ENCODE measurements around the gene TM4SF1.

DNA sequence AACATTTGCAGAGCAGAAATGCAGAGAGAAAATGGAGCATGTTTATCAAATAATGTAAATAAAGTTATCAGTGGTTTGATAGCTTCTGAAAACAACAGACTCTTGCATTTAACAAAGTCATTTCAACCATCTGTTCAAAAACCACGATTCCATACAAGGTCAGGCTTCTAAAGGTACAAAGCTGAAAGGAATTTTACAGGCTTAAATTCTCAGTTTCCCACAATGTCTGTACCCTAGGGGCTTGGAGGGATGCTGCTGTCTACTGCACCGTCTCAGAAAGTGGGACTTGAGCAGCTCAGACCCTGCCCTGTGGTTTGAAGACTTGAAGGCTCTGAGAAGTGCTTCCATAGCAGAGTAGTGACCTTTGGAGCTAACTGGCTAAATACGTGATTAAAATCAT is 30.4 kb upstream of the TM4SF1 start:
- TF ChIP-seq, protein P1, sequence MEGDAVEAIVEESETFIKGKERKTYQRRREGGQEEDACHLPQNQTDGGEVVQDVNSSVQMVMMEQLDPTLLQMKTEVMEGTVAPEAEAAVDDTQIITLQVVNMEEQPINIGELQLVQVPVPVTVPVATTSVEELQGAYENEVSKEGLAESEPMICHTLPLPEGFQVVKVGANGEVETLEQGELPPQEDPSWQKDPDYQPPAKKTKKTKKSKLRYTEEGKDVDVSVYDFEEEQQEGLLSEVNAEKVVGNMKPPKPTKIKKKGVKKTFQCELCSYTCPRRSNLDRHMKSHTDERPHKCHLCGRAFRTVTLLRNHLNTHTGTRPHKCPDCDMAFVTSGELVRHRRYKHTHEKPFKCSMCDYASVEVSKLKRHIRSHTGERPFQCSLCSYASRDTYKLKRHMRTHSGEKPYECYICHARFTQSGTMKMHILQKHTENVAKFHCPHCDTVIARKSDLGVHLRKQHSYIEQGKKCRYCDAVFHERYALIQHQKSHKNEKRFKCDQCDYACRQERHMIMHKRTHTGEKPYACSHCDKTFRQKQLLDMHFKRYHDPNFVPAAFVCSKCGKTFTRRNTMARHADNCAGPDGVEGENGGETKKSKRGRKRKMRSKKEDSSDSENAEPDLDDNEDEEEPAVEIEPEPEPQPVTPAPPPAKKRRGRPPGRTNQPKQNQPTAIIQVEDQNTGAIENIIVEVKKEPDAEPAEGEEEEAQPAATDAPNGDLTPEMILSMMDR (IDR thresholded peaks at IDR 0.05), result no peak
- peak in 2 of 3 donors; percentile 39 to 41 for TF ChIP-seq POLR2AphosphoS5 (IDR thresholded peaks at IDR 0.05)
